Hepatocyte (in vitro differentiated cells): Measurements from ENCODE around the gene SOCS3.

ENCODE experiments used
- EZH2 ChIP-seq: fragments of 200-600 bp; sonication (generic); IDR thresholded peaks from 2 replicates; pipeline ENCODE4 v1.6.1; 2016; ENCODE audit warnings: antibody characterized with exemption, mild to moderate bottlenecking, borderline replicate concordance
- TF ChIP-seq, protein P1 (sequence below): fragments of 200-600 bp; sonication (generic); IDR thresholded peaks from 2 replicates; pipeline ENCODE4 v1.5.1; 2016; ENCODE audit warnings: antibody characterized with exemption, mild to moderate bottlenecking; ENCODE audit not compliant: poor library complexity

DNA sequence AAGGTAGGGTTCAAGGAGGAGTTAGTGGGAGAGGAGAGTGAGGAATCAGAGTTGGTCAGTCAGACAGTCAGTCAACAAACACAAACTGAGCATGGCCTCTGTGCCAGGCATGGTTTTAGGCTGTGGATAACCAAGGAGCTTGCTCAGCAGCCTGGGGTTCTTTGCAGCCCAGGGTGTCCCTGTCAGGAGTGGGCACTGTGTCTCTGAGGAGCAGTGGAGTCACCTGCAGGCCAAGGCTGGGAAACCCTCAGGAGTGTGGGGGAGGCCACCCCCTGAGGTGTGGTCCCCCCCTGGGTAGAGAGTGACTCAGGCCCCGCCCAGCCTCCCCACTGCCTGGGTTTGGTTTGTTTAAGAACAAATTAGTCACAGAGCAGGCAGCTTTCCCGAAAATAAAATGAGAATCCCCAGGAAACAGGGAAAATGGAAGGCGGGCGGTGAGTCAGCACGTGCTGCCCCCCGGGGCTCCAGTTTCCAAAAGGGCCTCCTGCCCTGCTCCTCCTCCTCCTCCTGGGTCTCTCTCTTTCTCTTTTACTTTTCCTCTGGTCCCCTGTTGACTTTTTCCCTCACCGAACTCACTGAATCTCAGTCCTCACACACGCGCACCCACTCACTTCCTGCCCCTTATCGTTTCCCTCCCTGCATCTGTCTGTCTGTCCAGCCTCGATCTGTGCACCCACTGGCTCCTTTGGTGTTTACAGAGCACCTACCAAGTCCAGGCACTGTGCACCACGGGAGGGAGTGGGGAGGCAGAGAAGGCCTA, 44.3 kb downstream of the SOCS3 start:
- TF ChIP-seq, protein P1, sequence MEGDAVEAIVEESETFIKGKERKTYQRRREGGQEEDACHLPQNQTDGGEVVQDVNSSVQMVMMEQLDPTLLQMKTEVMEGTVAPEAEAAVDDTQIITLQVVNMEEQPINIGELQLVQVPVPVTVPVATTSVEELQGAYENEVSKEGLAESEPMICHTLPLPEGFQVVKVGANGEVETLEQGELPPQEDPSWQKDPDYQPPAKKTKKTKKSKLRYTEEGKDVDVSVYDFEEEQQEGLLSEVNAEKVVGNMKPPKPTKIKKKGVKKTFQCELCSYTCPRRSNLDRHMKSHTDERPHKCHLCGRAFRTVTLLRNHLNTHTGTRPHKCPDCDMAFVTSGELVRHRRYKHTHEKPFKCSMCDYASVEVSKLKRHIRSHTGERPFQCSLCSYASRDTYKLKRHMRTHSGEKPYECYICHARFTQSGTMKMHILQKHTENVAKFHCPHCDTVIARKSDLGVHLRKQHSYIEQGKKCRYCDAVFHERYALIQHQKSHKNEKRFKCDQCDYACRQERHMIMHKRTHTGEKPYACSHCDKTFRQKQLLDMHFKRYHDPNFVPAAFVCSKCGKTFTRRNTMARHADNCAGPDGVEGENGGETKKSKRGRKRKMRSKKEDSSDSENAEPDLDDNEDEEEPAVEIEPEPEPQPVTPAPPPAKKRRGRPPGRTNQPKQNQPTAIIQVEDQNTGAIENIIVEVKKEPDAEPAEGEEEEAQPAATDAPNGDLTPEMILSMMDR: no peak
- TF ChIP-seq EZH2: no peak
